Activated CD4-positive, alpha-beta T cell treated with anti-CD3 and anti-CD28 coated beads for 36 hours (primary cell): Measurements from ENCODE around the gene LRP8. TPM values are rescaled to one million over a fixed set of nuclear protein-coding genes. Genes with fewer than 3 reads are reported as not detected.

Experiments used
- ATAC-seq: fragments of 200-7000 bp; cut with Tn5 transposase; one replicate; pipeline ENCODE4 v1.10.0; 2021; ENCODE audit warnings: mild to moderate bottlenecking, moderate library complexity
- CTCF ChIA-PET: fragments of 350-600 bp; sonication (Branson Sonifier 250); formaldehyde crosslinking; loops from one replicate; lab custom pipeline; 2021; ENCODE audit warnings: antibody characterized with exemption; lab: Charles Lee
- POLR2A ChIA-PET: fragments of 350-600 bp; sonication (Branson Sonifier 250); formaldehyde crosslinking; loops from one replicate; lab custom pipeline; 2021; ENCODE audit warnings: antibody characterized with exemption, inconsistent platforms; lab: Charles Lee
- DNase-seq: peaks from one replicate; pipeline ENCODE4 v3.0.0-alpha.2; 2020
- H3K27ac Mint-ChIP-seq: one replicate; pipeline ENCODE4 v1.8.0; 2021; ENCODE audit warnings: mixed read lengths
- H3K27me3 Mint-ChIP-seq: one replicate; pipeline ENCODE4 v1.8.0; 2021; ENCODE audit warnings: mixed read lengths
- H3K36me3 Mint-ChIP-seq: one replicate; pipeline ENCODE4 v1.8.0; 2021; ENCODE audit warnings: low read depth, mixed read lengths
- H3K4me1 Mint-ChIP-seq: one replicate; pipeline ENCODE4 v1.8.0; 2021; ENCODE audit warnings: mixed read lengths
- H3K4me3 Mint-ChIP-seq: one replicate; pipeline ENCODE4 v1.8.0; 2021; ENCODE audit warnings: mild to moderate bottlenecking, moderate library complexity, mixed read lengths
- H3K9me3 Mint-ChIP-seq: one replicate; pipeline ENCODE4 v1.8.0; 2021; ENCODE audit warnings: low read depth, mixed read lengths
- intact Hi-C, 2 experiments: fragments of 100-400 bp; cut with DNase I in 1 of 2; cut with micrococcal nuclease in 1 of 2; formaldehyde crosslinking; loops; one replicate each; pipeline versions ENCODE4 v1.14.2 to v1.15.1; 2022 to 2024; cut with DNase I, micrococcal nuclease
- total RNA-seq, 2 experiments: library from RNA; stranded (reverse); gene quantifications; one replicate each; pipeline ENCODE4 v1.2.3, GENCODE V29; 2021

The LRP8 gene
- total RNA-seq, 2 experiments from 2014 or later, result 40.6 to 46.5 TPM

DNA sequence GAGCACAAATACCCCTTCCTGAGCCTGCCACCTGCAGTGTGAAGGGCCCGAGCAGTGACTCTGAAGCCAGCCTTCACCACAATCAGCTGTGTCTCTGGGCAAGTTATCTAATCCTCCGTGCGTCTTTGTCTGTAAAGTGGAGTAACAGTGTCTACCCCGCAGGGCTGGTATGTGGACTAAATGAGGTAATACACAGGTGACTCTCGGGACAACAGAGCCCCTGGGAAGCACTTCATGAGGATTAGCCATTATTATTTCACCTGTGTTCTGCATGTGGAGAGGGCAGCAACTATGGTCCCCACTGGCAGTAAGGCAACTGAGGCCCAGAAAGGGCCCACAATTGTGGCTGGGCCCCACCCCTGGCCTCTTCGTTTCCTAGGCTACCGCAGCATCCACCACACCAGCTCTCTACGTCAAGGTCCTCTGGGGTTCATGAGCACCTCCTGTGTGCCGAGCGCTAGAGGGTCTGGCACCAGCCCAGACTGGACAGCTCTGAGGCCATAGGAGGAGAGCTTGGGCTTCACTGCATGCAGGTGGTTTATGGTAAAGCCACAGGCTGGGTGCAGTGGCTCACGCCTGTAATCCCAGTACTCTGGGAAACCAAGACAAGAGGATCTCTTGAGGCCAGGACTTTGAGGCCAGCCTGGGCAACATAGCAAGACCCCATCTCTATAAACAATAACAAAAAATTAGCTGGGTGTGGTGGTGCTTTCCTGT is 41.3 kb upstream of the LRP8 start:
- ChIA-PET CTCF (no interaction called here), POLR2A (no interaction called here)
- Mint-ChIP-seq H3K27me3 (no peaks in the 10 kb centered on the region), H3K9me3 (no peaks in the 10 kb centered on the region), H3K36me3 (no peaks in the 10 kb centered on the region), H3K4me3 (no peak overlapping the region), H3K27ac (no peak overlapping the region), H3K4me1 (peaks cover 27% of the 10 kb centered on the region)
- ATAC-seq (no peak), DNase-seq (no peak)
- intact Hi-C loops, result no loop called here

DNA sequence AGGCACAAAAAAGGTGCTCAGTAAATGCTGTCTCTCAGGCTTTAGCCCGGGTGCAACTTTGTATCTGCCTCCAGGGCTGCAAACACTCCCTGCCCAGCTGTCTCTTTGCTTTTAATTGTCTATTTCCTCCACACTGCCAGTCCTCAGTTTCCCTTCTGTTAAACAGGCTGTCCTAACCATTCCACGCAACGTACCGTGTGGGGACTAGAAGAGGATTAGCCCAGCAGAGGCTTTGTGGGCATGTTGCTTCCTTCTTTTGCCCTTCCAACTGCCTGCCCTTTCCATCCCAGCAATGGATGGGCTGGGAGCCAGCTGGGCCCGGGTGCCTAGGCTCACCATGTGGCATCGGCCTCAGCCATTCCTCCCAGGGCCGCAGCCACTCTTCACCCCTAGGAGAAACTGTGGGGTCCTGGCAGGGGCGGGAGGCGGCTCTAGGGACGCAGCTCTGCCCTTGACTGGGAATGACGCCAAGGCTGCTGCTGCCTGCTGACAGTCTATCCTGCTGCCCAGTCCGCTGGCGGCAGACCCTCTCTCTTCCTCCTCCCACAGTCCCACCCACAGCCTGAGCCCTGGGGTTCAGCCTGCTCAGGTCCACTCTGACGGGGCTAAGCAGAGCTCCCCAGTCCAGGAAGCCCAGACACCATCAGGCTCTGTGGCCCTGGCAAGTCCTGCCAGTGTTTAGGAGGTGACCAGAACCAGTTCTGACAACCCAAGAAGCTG is 40.6 kb upstream of the LRP8 start:
- DNase-seq (no peak), ATAC-seq (peak; percentile 4)
- intact Hi-C loops, result no loop called here

DNA sequence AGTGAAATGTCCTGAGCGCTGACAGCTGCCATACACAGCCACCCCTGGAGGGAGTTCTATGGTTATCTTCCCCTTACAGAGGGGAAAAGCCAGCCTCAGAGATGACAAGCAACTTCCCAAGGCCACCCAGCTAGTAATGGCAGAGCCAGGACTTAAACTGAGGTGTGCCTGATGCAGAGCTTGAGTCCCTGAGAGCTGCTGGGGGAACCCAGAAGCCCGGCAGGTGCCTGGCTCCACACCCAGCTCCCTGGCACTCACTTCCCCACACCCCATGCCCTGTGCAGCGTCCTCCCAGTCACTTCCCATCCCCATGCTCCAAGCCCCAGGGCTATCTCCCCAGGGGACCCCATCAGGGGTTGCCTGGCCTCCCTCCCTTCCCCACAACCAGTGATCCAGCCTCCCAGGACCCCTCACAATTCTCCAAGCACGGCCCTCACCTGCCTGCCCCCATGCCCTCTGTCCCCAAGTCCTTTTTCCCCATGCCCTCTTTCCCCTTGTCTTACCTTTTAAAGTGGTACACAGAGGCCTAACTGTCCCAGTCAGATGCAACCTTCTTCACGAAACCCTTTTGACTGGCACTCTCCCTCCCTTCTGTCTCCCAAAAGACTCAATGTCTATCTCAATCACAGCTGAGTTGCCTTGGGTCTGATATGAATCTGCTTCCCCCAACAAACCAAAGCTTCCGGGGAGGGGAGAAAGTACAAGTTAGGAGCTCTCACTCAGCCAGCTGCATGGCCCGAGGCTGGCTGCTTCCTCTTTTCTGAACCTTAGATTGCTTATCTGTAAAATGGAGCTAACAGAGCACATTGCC is 39.8 kb upstream of the LRP8 start:
- no peaks in the 10 kb centered on the region for H3K27me3 Mint-ChIP-seq
- H3K27ac Mint-ChIP-seq, result peak overlapping the region; percentile 87
- intact Hi-C loops, result no loop called here
- H3K36me3 Mint-ChIP-seq, result no peaks in the 10 kb centered on the region
- H3K4me3 Mint-ChIP-seq, result peak overlapping the region; percentile 70
- H3K9me3 Mint-ChIP-seq, result no peaks in the 10 kb centered on the region
- ChIA-PET CTCF (interaction anchor here (0.6 to 1.2 kb wide), 6 partner anchors 9 to 366 kb away, joined by 3 to 8 read pairs (median 4); no protein-coding TSS in a partner anchor), POLR2A (no interaction called here)
- H3K4me1 Mint-ChIP-seq, result peaks cover 27% of the 10 kb centered on the region
- ATAC-seq, result peak; percentile 95
- peak; percentile 68 for DNase-seq

More for the DNA sequence above, 40.6 kb upstream of the LRP8 start:
- ChIA-PET CTCF (interaction anchor here (0.7 to 1.2 kb wide), 4 partner anchors 10 to 366 kb away, joined by 3 to 8 read pairs (median 4); no protein-coding TSS in a partner anchor), POLR2A (no interaction called here)
- no peaks in the 10 kb centered on the region for H3K9me3 Mint-ChIP-seq
- H3K4me3 Mint-ChIP-seq, result peak overlapping the region; percentile 70
- H3K27me3 Mint-ChIP-seq, result no peaks in the 10 kb centered on the region
- H3K4me1 Mint-ChIP-seq, result peaks cover 27% of the 10 kb centered on the region
- peak overlapping the region; percentile 87 for H3K27ac Mint-ChIP-seq
- no peaks in the 10 kb centered on the region for H3K36me3 Mint-ChIP-seq

DNA sequence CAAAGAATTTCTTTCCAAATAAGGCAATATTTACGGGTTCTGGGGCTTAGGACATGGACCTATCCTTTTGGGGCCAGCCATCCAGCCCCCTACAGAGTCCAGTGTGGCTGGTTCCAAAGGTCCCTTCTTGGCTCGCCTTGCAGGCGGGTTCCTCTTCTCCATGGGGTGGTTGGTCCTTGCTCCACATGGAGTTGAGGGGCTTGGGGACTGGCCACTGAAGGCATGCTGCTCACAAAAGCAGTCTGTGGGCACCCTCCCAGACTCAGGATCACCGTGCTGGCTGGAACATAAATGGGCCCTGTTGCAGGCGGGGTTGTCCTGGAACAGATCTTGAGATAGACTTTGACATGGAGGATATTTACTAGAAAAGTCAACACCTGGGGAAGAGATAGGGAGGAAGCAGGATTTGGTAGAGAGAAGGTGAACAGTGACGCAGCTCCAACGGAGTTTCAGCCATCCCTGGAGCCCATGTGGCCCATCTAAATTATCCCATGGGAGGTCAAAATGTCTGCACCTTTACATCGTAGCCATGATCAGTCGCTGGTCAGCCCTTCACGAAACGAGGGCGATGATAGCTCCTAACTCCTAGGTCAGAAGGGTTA is 39.1 kb upstream of the LRP8 start:
- no peak overlapping the region for H3K27ac Mint-ChIP-seq
- POLR2A ChIA-PET, result no interaction called here

GRCh38 chr1:53365437-53366063 is 37.7 kb upstream of the LRP8 start:
- ChIA-PET CTCF (no interaction called here), POLR2A (no interaction called here)
- no peak overlapping the region for H3K4me3 Mint-ChIP-seq
- DNase-seq, result no peak
- peaks cover 27% of the 10 kb centered on the region for H3K4me1 Mint-ChIP-seq
- no peak overlapping the region for H3K27ac Mint-ChIP-seq
- intact Hi-C loops, result no loop called here
- H3K9me3 Mint-ChIP-seq, result no peaks in the 10 kb centered on the region
- no peak for ATAC-seq
- H3K27me3 Mint-ChIP-seq, result no peaks in the 10 kb centered on the region
- no peaks in the 10 kb centered on the region for H3K36me3 Mint-ChIP-seq

More for the DNA sequence above, 39.1 kb upstream of the LRP8 start:
- Mint-ChIP-seq H3K4me3 (peak overlapping the region; percentile 70), H3K4me1 (peaks cover 27% of the 10 kb centered on the region), H3K36me3 (no peaks in the 10 kb centered on the region), H3K27me3 (no peaks in the 10 kb centered on the region), H3K9me3 (no peaks in the 10 kb centered on the region)
- ATAC-seq, result no peak
- no peak for DNase-seq
- intact Hi-C loops, result no loop called here
- CTCF ChIA-PET, result interaction anchor here (0.6 to 0.7 kb wide), 2 partner anchors 70 to 89 kb away, joined by 3 to 4 read pairs; no protein-coding TSS in a partner anchor

GRCh38 chr1:53362851-53363642 is 35.2 kb upstream of the LRP8 start:
- Mint-ChIP-seq H3K27me3 (no peaks in the 10 kb centered on the region), H3K9me3 (peaks cover 2% of the 10 kb centered on the region), H3K27ac (no peak overlapping the region), H3K4me3 (no peak overlapping the region), H3K4me1 (peaks cover 20% of the 10 kb centered on the region), H3K36me3 (no peaks in the 10 kb centered on the region)
- POLR2A ChIA-PET, result no interaction called here
- CTCF ChIA-PET, result no interaction called here
- DNase-seq (peak; percentile 23), ATAC-seq (no peak)
- intact Hi-C loops, result no loop called here

DNA sequence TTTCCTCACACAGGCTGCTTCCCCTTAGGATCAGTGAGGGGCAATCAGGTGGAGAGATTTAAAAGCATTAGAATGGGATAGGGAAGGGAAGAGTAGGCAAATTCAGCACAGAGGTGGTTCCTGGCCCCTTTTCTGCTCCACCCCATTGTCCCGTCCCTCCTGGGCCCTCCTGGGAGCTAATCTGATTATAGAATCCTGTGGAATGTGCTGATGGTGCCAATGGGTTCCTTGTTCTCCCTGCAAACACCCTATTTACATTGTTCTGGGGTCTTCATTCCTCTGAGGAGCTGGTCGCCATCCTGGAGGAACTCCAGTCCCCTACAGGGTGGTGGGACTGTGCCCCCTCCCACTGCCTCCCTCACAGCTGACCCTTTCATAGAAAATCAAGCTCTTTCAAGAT is 34.4 kb upstream of the LRP8 start:
- no peak overlapping the region for H3K4me3 Mint-ChIP-seq
- POLR2A ChIA-PET, result no interaction called here
- H3K9me3 Mint-ChIP-seq, result peaks cover 4% of the 10 kb centered on the region
- intact Hi-C loops, result no loop called here
- no peaks in the 10 kb centered on the region for H3K36me3 Mint-ChIP-seq
- H3K27ac Mint-ChIP-seq, result no peak overlapping the region
- DNase-seq (no peak), ATAC-seq (no peak)
- H3K27me3 Mint-ChIP-seq, result no peaks in the 10 kb centered on the region
- CTCF ChIA-PET, result no interaction called here
- H3K4me1 Mint-ChIP-seq, result peaks cover 13% of the 10 kb centered on the region

DNA sequence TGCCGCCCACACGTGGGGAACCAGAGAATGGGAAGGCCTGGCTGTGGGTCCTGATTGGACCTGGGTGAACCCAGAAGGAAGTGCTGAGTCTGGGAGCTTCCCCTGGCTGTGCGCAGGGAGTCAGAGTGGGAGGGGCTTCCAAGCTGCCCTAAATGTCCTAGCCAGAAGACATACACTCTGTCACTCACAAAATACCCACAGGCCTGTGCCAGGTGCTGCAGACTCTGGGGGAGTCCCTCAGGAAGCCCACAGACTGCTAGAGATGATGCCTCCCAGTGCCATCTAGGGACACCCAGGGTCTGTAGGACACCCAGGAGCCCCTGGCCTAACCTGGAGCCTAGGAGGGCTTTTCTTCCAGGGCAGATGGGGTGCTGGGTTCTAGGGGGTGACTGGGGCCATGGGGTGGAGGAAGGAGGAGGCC is 33.7 kb upstream of the LRP8 start:
- Mint-ChIP-seq H3K9me3 (peaks cover 8% of the 10 kb centered on the region), H3K4me3 (no peak overlapping the region), H3K4me1 (peaks cover 7% of the 10 kb centered on the region), H3K36me3 (peaks cover 4% of the 10 kb centered on the region), H3K27ac (no peak overlapping the region), H3K27me3 (no peaks in the 10 kb centered on the region)
- ATAC-seq, result no peak
- DNase-seq, result no peak
- intact Hi-C loops, result no loop called here
- ChIA-PET CTCF (no interaction called here), POLR2A (no interaction called here)

- ChIA-PET CTCF (no interaction called here), POLR2A (interaction anchor here (0.7 kb wide), 1 partner anchor 41 kb away, joined by 3 read pairs; no protein-coding TSS in a partner anchor)
- no peak for DNase-seq
- Mint-ChIP-seq H3K36me3 (peaks cover 4% of the 10 kb centered on the region), H3K9me3 (peaks cover 8% of the 10 kb centered on the region), H3K4me1 (no peaks in the 10 kb centered on the region), H3K4me3 (no peak overlapping the region), H3K27me3 (no peaks in the 10 kb centered on the region), H3K27ac (no peak overlapping the region)
- intact Hi-C loops, result no loop called here
- no peak for ATAC-seq
Observed at GRCh38 chr1:53359934-53360276, 32.0 kb upstream of the LRP8 start.

- intact Hi-C loops, result no loop called here
- ATAC-seq (no peak), DNase-seq (no peak)
- H3K27ac Mint-ChIP-seq, result no peak overlapping the region
- POLR2A ChIA-PET, result no interaction called here
- H3K4me1 Mint-ChIP-seq, result no peaks in the 10 kb centered on the region
- CTCF ChIA-PET, result interaction anchor here (0.6 to 1.3 kb wide), 2 partner anchors 9 to 291 kb away, joined by 3 read pairs; no protein-coding TSS in a partner anchor
- peaks cover 8% of the 10 kb centered on the region for H3K9me3 Mint-ChIP-seq
- no peaks in the 10 kb centered on the region for H3K27me3 Mint-ChIP-seq
- peaks cover 4% of the 10 kb centered on the region for H3K36me3 Mint-ChIP-seq
- no peak overlapping the region for H3K4me3 Mint-ChIP-seq
Observed at GRCh38 chr1:53359225-53359933, 31.5 kb upstream of the LRP8 start.
